CD4-positive, alpha-beta memory T cell (primary cell): ENCODE results near the gene PCMT1. TPM values are rescaled to one million over a fixed set of nuclear protein-coding genes. Genes with fewer than 3 reads are reported as not detected.
"Not testable (repeated sequence)": the region's sequence is repeated elsewhere in the genome, so short reads cannot be mapped to it uniquely, and the experiment has no call there.

Source experiments
- CTCF ChIA-PET: fragments of 350-600 bp; sonication (Branson Sonifier 250); formaldehyde crosslinking; loops from one replicate; lab custom pipeline; 2021; ENCODE audit warnings: inconsistent platforms; ENCODE audit not compliant: partially characterized antibody; lab: Charles Lee
- POLR2A ChIA-PET: fragments of 350-600 bp; sonication (Branson Sonifier 250); formaldehyde crosslinking; loops from one replicate; lab custom pipeline; 2021; ENCODE audit not compliant: partially characterized antibody; lab: Charles Lee
- DNase-seq, 5 donors: peaks; one replicate each; pipeline versions ENCODE4 v3.0.0 to v3.0.0-alpha.2; 2020 to 2022; ENCODE audit warnings: mixed read lengths in 1 of 5
- H3K27ac ChIP-seq: one replicate; pipeline ENCODE4 v1.7.0; 2013; ENCODE audit warnings: low read depth, low read length
- H3K27me3 ChIP-seq: 2 replicates; pipeline ENCODE4 v1.7.0; 2013; ENCODE audit warnings: mild to moderate bottlenecking, low read length, moderate library complexity; ENCODE audit not compliant: insufficient read depth
- H3K36me3 ChIP-seq: 2 replicates; pipeline ENCODE4 v1.7.0; 2013; ENCODE audit warnings: mild to moderate bottlenecking, low read length, moderate library complexity; ENCODE audit not compliant: insufficient read depth
- H3K4me1 ChIP-seq: 2 replicates; pipeline ENCODE4 v1.7.0; 2013; ENCODE audit warnings: mild to moderate bottlenecking, low read length, moderate library complexity; ENCODE audit not compliant: insufficient read depth
- H3K4me3 ChIP-seq, 2 donors: one replicate each; pipeline ENCODE4 v1.7.0; 2013; ENCODE audit warnings: low read length in 2 of 2, mild to moderate bottlenecking in 1 of 2
- H3K9me3 ChIP-seq, 2 donors: one replicate each; pipeline ENCODE4 v1.7.0; 2013; ENCODE audit warnings: low read length in 2 of 2, control low read depth in 1 of 2; ENCODE audit not compliant: control insufficient read depth in 1 of 2
- H3K27ac Mint-ChIP-seq, 7 donors: one replicate each; pipeline ENCODE4 v1.8.0; 2020 to 2021; ENCODE audit warnings: mixed read lengths in 7 of 7, mild to moderate bottlenecking in 6 of 7, inconsistent platforms in 3 of 7, moderate library complexity in 3 of 7
- H3K27me3 Mint-ChIP-seq, 2 donors: one replicate each; pipeline ENCODE4 v1.8.0; 2020 to 2021; ENCODE audit warnings: mixed read lengths in 2 of 2
- H3K36me3 Mint-ChIP-seq, 2 donors: one replicate each; pipeline ENCODE4 v1.8.0; 2020 to 2021; ENCODE audit warnings: mixed read lengths in 2 of 2, inconsistent platforms in 1 of 2, mild to moderate bottlenecking in 1 of 2
- H3K4me1 Mint-ChIP-seq, 4 donors: one replicate each; pipeline ENCODE4 v1.8.0; 2020 to 2021; ENCODE audit warnings: mixed read lengths in 4 of 4, mild to moderate bottlenecking in 1 of 4
- H3K4me3 Mint-ChIP-seq, 8 donors: one replicate each; pipeline ENCODE4 v1.8.0; 2020 to 2021; ENCODE audit warnings: mixed read lengths in 8 of 8, mild to moderate bottlenecking in 7 of 8, moderate library complexity in 6 of 8, inconsistent platforms in 3 of 8
- H3K9me3 Mint-ChIP-seq, 8 donors: one replicate each; pipeline ENCODE4 v1.8.0; 2020 to 2021; ENCODE audit warnings: mixed read lengths in 8 of 8, mild to moderate bottlenecking in 5 of 8, inconsistent platforms in 3 of 8, moderate library complexity in 1 of 8
- intact Hi-C: fragments of 100-400 bp; cut with micrococcal nuclease; formaldehyde crosslinking; loops from one replicate; pipeline ENCODE4 v1.15.1; 2023
- polyA plus RNA-seq, 2 donors: library from polyadenylated mRNA; unstranded; fragments of 300-500 nt; fragmentation: Illumina TruSeq; gene quantifications; one replicate each; pipeline ENCODE4 v1.2.3, GENCODE V29; 2021
- total RNA-seq, 2 experiments: library from RNA; stranded (reverse); gene quantifications; one replicate each; pipeline ENCODE4 v1.2.3, GENCODE V29; 2021

The PCMT1 gene
- total and polyA plus RNA-seq, 4 experiments from 2014 or later = 50.8 to 196 (median 100) TPM

DNA sequence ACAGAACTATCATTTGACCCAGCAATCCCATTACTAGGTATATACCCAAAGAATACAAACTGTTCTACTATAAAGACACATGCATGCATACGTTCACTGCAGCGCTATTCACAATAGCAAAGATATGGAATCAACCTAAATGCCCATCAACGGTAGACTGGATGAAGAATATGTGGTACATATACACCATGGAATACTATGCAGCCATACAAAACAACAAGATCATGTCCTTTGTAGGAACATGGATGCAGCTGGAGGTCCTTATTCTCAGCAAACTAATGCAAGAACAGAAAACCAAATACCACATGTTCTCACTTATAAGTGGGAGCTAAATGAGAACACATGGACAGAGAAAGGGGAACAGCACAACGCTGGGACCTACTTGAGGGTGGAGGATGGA, 98.8 kb downstream of the PCMT1 start:
- H3K27ac Mint-ChIP-seq = peak overlapping the region in 2 of 7 donors; percentile 6 to 13
- peaks cover 1 to 14% (median 4%) of the 10 kb centered on the region in 4 donors for H3K4me1 Mint-ChIP-seq
- H3K27me3 Mint-ChIP-seq, DNase-seq, H3K4me1 ChIP-seq, H3K36me3 ChIP-seq, H3K4me3 Mint-ChIP-seq, H3K36me3 Mint-ChIP-seq, H3K4me3 ChIP-seq, POLR2A ChIA-PET, H3K27me3 ChIP-seq, H3K27ac ChIP-seq, intact Hi-C loops, H3K9me3 Mint-ChIP-seq, H3K9me3 ChIP-seq: not testable (repeated sequence)
- CTCF ChIA-PET = interaction anchor here (1.3 kb wide), 1 partner anchor 10 kb away, joined by 3 read pairs; no protein-coding TSS in a partner anchor

DNA sequence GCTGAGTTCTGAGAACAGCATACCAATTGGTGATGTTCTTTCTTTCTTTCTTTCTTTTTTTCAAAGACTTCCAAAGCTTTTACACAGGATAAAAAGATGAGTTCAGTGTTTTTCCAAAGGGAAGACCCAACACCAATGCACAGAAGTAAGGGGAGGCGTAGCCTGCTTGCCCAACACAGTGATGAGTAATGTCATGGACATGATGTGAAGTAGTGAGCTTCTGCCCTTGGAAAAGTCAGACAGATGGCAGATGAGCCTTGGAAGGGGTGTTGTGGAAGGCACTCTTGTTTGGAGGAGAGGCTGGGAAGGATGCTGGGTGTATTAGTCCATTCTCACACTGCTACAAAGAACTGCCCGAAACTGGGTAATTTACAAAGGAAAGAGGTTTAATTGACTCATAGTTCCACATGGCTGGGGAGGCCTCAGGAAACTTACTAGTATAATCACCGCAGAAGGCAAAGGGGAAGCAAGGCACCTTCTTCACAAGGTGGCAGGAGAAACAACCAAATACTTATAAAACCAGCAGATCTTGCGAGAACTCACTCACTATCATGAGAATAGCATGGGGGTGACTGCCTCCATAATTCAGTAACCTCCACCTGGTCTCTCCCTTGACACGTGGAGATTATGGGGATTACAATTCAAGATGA, 102.0 kb downstream of the PCMT1 start:
- H3K4me1 ChIP-seq = peaks cover 8% of the 10 kb centered on the region
- Mint-ChIP-seq H3K4me1 (peaks cover 1 to 14% (median 4%) of the 10 kb centered on the region in 4 donors), H3K9me3 (no peaks in the 10 kb centered on the region), H3K4me3 (no peak overlapping the region), H3K27me3 (peaks cover 0 to 3% of the 10 kb centered on the region in 2 donors), H3K36me3 (no peaks in the 10 kb centered on the region), H3K27ac (no peak overlapping the region)
- POLR2A ChIA-PET = no interaction called here
- no peaks in the 10 kb centered on the region for H3K27me3 ChIP-seq
- CTCF ChIA-PET = interaction anchor here (1.9 kb wide), 1 partner anchor 13 kb away, joined by 4 read pairs; no protein-coding TSS in a partner anchor
- H3K36me3 ChIP-seq = no peaks in the 10 kb centered on the region
- H3K27ac ChIP-seq = no peak overlapping the region
- H3K4me3 ChIP-seq = no peak overlapping the region
- DNase-seq = no peak
- no peaks in the 10 kb centered on the region for H3K9me3 ChIP-seq
- intact Hi-C loops = no loop called here

GRCh38 chr6:149852180-149852579, 102.6 kb downstream of the PCMT1 start:
- Histone ChIP-seq H3K36me3 (no peaks in the 10 kb centered on the region), H3K9me3 (no peaks in the 10 kb centered on the region), H3K27me3 (no peaks in the 10 kb centered on the region), H3K4me1 (peaks cover 8% of the 10 kb centered on the region), H3K4me3 (no peak overlapping the region), H3K27ac (no peak overlapping the region)
- POLR2A ChIA-PET = no interaction called here
- intact Hi-C loops = no loop called here
- Mint-ChIP-seq H3K36me3 (no peaks in the 10 kb centered on the region), H3K27ac (no peak overlapping the region), H3K4me1 (peaks cover 1 to 14% (median 4%) of the 10 kb centered on the region in 4 donors), H3K27me3 (peaks cover 0 to 5% of the 10 kb centered on the region in 2 donors), H3K9me3 (no peaks in the 10 kb centered on the region), H3K4me3 (no peak overlapping the region)
- CTCF ChIA-PET = interaction anchor here (1.4 kb wide), 1 partner anchor 18 kb away, joined by 5 read pairs; no protein-coding TSS in a partner anchor
- DNase-seq = peak in 1 of 5 donors; percentile 12

DNA sequence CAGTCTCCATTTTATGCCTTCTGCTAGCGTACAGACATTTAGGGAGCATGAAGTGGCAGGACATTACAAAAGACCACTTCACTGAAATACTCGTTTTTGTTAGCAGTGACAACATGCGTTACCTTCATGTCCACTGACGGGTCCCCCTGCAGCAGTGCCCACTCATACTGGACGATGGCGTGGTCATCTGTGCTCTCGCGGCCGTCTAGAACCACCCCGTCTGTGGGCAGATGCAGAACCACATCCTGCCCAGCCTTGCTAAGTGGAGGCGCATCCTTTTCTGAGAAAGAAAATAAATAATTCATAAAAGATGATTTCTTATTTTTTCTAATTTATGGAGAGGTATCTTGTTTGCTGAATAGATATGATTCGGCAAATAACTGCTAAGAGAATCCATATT, 103.3 kb downstream of the PCMT1 start:
- Mint-ChIP-seq H3K36me3 (no peaks in the 10 kb centered on the region), H3K4me3 (no peak overlapping the region), H3K4me1 (peaks cover 1 to 14% (median 4%) of the 10 kb centered on the region in 4 donors), H3K27me3 (peaks cover 0 to 5% of the 10 kb centered on the region in 2 donors), H3K9me3 (no peaks in the 10 kb centered on the region), H3K27ac (no peak overlapping the region)
- DNase-seq = no peak
- ChIA-PET POLR2A (no interaction called here), CTCF (interaction anchor here (1.4 kb wide), 1 partner anchor 18 kb away, joined by 5 read pairs; no protein-coding TSS in a partner anchor)
- Histone ChIP-seq H3K4me3 (no peak overlapping the region), H3K27me3 (no peaks in the 10 kb centered on the region), H3K4me1 (peaks cover 8% of the 10 kb centered on the region), H3K36me3 (no peaks in the 10 kb centered on the region), H3K9me3 (no peaks in the 10 kb centered on the region), H3K27ac (no peak overlapping the region)
- intact Hi-C loops = no loop called here

DNA sequence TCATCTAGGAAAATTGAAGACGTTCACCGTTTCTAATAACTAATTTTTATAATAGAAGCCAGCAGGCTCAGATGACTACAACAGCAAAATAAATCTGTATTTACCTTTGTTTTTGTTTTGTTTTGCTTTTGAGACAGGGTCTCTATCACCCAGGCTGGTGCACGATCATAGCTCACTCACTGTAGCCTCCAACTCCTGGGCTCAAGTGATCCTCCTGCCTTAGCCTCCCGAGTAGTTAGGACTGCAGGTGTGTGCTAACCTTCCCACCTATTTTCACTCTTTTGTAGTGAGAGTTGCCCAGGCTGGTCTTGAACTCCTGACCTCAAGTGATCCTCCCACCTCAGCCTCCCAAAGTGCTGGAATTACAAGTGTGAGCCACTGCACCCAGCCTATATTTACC, 104.5 kb downstream of the PCMT1 start:
- H3K27ac ChIP-seq, H3K9me3 ChIP-seq, H3K27me3 Mint-ChIP-seq, H3K36me3 ChIP-seq, H3K27me3 ChIP-seq, H3K36me3 Mint-ChIP-seq, H3K4me3 Mint-ChIP-seq, DNase-seq, H3K4me3 ChIP-seq, CTCF ChIA-PET, POLR2A ChIA-PET, H3K9me3 Mint-ChIP-seq, H3K4me1 ChIP-seq, H3K27ac Mint-ChIP-seq, intact Hi-C loops: not testable (repeated sequence)
- peaks cover 1 to 14% (median 4%) of the 10 kb centered on the region in 4 donors for H3K4me1 Mint-ChIP-seq

- intact Hi-C loops = no loop called here
- H3K27ac Mint-ChIP-seq = no peak overlapping the region
- ChIA-PET POLR2A (no interaction called here), CTCF (no interaction called here)
- H3K27me3 Mint-ChIP-seq = peaks cover 0 to 5% of the 10 kb centered on the region in 2 donors
- no peak overlapping the region for H3K4me3 Mint-ChIP-seq
- Histone ChIP-seq H3K27me3 (no peaks in the 10 kb centered on the region), H3K9me3 (no peaks in the 10 kb centered on the region), H3K4me1 (peaks cover 8% of the 10 kb centered on the region), H3K4me3 (no peak overlapping the region), H3K27ac (no peak overlapping the region), H3K36me3 (no peaks in the 10 kb centered on the region)
- H3K36me3 Mint-ChIP-seq = no peaks in the 10 kb centered on the region
- DNase-seq = no peak
- H3K9me3 Mint-ChIP-seq = no peaks in the 10 kb centered on the region
- peaks cover 1 to 14% (median 4%) of the 10 kb centered on the region in 4 donors for H3K4me1 Mint-ChIP-seq
These were observed 105.0 kb downstream of the PCMT1 start for GRCh38 chr6:149854532-149854931.

DNA sequence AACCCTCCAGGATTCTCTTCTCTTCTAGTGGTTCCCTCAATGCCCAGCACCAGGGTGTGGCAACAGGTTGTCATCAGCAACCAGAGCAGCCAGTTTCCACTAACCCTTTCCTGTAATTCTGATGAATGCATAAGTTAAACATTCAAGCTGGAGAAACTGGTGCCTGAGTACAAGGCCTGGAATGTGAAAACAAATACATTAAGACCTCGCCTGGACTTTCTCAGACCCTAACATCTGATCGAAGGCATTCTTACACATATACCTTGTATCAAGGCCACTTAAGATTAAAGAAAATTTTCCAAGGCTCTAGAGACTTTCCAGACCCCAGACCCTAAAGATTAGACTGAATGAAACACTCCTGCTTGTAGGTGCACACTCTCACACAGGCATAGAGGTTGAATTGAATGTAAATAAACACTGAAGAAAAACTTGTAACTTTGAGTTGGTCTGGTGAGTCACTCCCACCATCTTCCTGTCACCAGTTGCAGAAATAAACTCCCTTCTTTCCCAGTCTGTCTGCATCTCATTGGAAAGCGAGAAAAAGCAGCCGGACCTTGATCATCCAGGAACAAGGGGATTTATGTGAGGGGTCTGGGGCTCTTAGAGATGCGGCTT, 105.6 kb downstream of the PCMT1 start:
- no peaks in the 10 kb centered on the region for H3K9me3 Mint-ChIP-seq
- H3K4me1 Mint-ChIP-seq = peaks cover 1 to 14% (median 4%) of the 10 kb centered on the region in 4 donors
- H3K4me1 ChIP-seq = peaks cover 8% of the 10 kb centered on the region
- H3K27ac Mint-ChIP-seq = no peak overlapping the region
- H3K36me3 Mint-ChIP-seq = no peaks in the 10 kb centered on the region
- H3K36me3 ChIP-seq = no peaks in the 10 kb centered on the region
- no peaks in the 10 kb centered on the region for H3K9me3 ChIP-seq
- no peak overlapping the region for H3K4me3 ChIP-seq
- H3K4me3 Mint-ChIP-seq = no peak overlapping the region
- no peak overlapping the region for H3K27ac ChIP-seq
- ChIA-PET CTCF (no interaction called here), POLR2A (no interaction called here)
- intact Hi-C loops = no loop called here
- no peaks in the 10 kb centered on the region for H3K27me3 ChIP-seq
- no peak for DNase-seq
- H3K27me3 Mint-ChIP-seq = peaks cover 0 to 5% of the 10 kb centered on the region in 2 donors
